Spleen (tissue), 11 donors: ENCODE results near the gene HCFC1R1. TPM values are rescaled to one million over a fixed set of nuclear protein-coding genes. Genes with fewer than 3 reads are reported as not detected.

Experiments used
- DNase-seq: peaks from one replicate; pipeline ENCODE4 v3.0.0-alpha.2; 2020
- H3K27ac ChIP-seq, 8 donors: fragments of 200-600 bp; sonication (generic) in 7 of 8; 1 replicate in 4 of 8; 2 replicates in 4 of 8; pipeline versions ENCODE4 v1.5.0 to v1.8.0; 2016 to 2021; ENCODE audit warnings: inconsistent platforms in 4 of 8, mild to moderate bottlenecking in 4 of 8, moderate library complexity in 1 of 8
- H3K27me3 ChIP-seq, 7 donors: fragments of 200-600 bp; sonication (generic) in 6 of 7; replicated peaks in 1 of 7; 1 replicate in 4 of 7; 2 replicates in 3 of 7; pipeline versions ENCODE4 v1.5.0 to v1.8.0; 2016 to 2021; ENCODE audit warnings: inconsistent platforms in 3 of 7, mild to moderate bottlenecking in 1 of 7
- H3K36me3 ChIP-seq, 6 donors: fragments of 200-600 bp; sonication (generic) in 5 of 6; 1 replicate in 4 of 6; 2 replicates in 2 of 6; pipeline versions ENCODE4 v1.5.0 to v1.8.0; 2016 to 2021; ENCODE audit warnings: inconsistent platforms in 2 of 6
- H3K4me1 ChIP-seq, 6 donors: fragments of 200-600 bp; sonication (generic) in 5 of 6; 1 replicate in 3 of 6; 2 replicates in 3 of 6; pipeline versions ENCODE4 v1.5.0 to v1.8.0; 2016 to 2021; ENCODE audit warnings: inconsistent platforms in 3 of 6
- H3K4me3 ChIP-seq, 8 donors: fragments of 200-600 bp; sonication (generic) in 7 of 8; 1 replicate in 4 of 8; 2 replicates in 4 of 8; pipeline versions ENCODE4 v1.5.0 to v1.8.0; 2016 to 2021; ENCODE audit warnings: inconsistent platforms in 4 of 8, mild to moderate bottlenecking in 4 of 8, moderate library complexity in 2 of 8
- H3K9me3 ChIP-seq, 8 donors: fragments of 200-600 bp; sonication (generic) in 7 of 8; 1 replicate in 4 of 8; 2 replicates in 4 of 8; pipeline versions ENCODE4 v1.5.0 to v1.8.0; 2016 to 2021; ENCODE audit warnings: inconsistent platforms in 4 of 8
- POLR2A ChIP-seq, 3 donors: fragments of 450-650 bp; IDR thresholded peaks; one replicate each; pipeline ENCODE4 v1.5.1; 2017; ENCODE audit warnings: antibody characterized with exemption in 3 of 3, mild to moderate bottlenecking in 1 of 3
- POLR2AphosphoS5 ChIP-seq, 3 donors: sonication (generic); formaldehyde crosslinking; IDR thresholded peaks; one replicate each; pipeline ENCODE4 v1.5.1; 2017; ENCODE audit warnings: antibody characterized with exemption in 3 of 3
- WGBS, 5 donors: extraction: QIAGEN DNeasy Blood & Tissue Kit in 3 of 5; methylation state at CpG; one replicate each; pipeline versions ENCODE4 v1.1.5 to v1.1.7; 2013 to 2018; 5-methylcytosine and 5-hydroxymethylcytosine counted together
- intact Hi-C: fragments of 100-400 bp; cut with DNase I; formaldehyde crosslinking; loops from one replicate; pipeline ENCODE4 v1.15.0; 2023; ENCODE audit warnings: low total_unique reads
- polyA plus RNA-seq, 3 donors: library from polyadenylated mRNA; stranded (reverse); fragments of 200-250 nt; gene quantifications; one replicate each; pipeline ENCODE4 v1.2.1, GENCODE V29; 2013
- total RNA-seq, 7 donors: library from RNA; depleted of rRNA in 3 of 7; stranded (reverse); fragments of >200 nt in 3 of 7; fragmentation: NEBNext Ultra II Directional in 4 of 7; extraction: Animal tissue kit (Norgen Biotek cat#: 25700) in 4 of 7; gene quantifications; one replicate each; pipeline versions ENCODE4 v1.1.0 to v1.2.1, GENCODE V29; 2016 to 2021
- TF ChIP-seq, protein P1 (sequence below), 11 experiments: fragments of 200-600 bp in 7 of 11; fragments of 450-650 bp in 4 of 11; sonication (generic) in 4 of 11; IDR thresholded peaks in 8 of 11; conservative IDR thresholded peaks in 3 of 11; 1 replicate in 7 of 11; 2 replicates in 4 of 11; pipeline versions ENCODE4 v1.4.0 to v1.8.0; 2016 to 2021; ENCODE audit warnings: antibody characterized with exemption in 11 of 11, inconsistent platforms in 4 of 11, mild to moderate bottlenecking in 1 of 11
- donor health status: healthy with polysubstance abuse.
- donor health status: DM: no; HTN: no; CAD: no; lungs with moderate emphysema.
- donor health status: DM: no; HTN: no; CAD: no.
- donor health status: Bipolar disorder and iron deficiency.
- donor health status: healthy.
- donor health status: DM: no; HTN: no; CAD: no.
- donor health status: DM: yes; HTN: yes; CAD: no.

The HCFC1R1 gene
- total and polyA plus RNA-seq, 10 donors, result 15.5 to 74.5 (median 27.2) TPM

DNA sequence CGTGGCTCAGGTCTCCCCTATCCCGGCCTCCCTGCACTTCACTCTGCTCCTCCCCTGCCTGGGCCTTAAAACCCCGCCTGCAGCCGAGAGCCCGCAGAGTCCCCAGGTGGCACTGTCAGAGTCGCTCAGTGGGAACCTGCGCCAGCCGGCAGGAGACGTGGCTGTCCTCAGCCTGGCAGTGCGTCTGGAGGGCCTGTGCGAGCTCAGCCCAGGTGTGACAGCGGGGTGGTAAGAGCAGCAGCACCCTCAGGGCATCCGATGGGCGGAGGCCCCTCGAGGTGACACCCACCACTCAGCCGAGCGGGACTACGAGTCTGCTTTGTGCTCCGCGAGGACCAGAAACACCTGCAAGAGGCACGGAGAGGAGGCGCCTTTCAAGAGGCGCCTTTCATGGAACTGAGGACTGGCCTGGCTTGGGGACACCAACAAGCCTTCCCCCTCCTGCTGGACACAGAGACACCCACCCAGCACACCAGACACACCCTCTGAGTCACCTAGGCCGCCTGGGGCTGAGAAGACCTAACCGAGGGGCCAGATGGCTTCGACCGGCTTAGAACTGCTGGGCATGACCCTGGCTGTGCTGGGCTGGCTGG is 10.8 kb downstream of the HCFC1R1 start, which contains the start of gene CLDN9:
Gene CLDN9, plus strand, starts transcription at position 96 of the 593 bp plus-strand sequence. Its CDS starts 440 bp downstream, at position 536.
- peaks cover 8 to 41% (median 17%) of the 10 kb centered on the region in 6 donors for H3K4me1 ChIP-seq
- H3K27me3 ChIP-seq, result peaks cover 0 to 92% (median 36%) of the 10 kb centered on the region in 7 donors
- DNase-seq, result no peak
- no peak within 1 kb of the TSS for H3K27ac ChIP-seq
- TF ChIP-seq, protein P1, sequence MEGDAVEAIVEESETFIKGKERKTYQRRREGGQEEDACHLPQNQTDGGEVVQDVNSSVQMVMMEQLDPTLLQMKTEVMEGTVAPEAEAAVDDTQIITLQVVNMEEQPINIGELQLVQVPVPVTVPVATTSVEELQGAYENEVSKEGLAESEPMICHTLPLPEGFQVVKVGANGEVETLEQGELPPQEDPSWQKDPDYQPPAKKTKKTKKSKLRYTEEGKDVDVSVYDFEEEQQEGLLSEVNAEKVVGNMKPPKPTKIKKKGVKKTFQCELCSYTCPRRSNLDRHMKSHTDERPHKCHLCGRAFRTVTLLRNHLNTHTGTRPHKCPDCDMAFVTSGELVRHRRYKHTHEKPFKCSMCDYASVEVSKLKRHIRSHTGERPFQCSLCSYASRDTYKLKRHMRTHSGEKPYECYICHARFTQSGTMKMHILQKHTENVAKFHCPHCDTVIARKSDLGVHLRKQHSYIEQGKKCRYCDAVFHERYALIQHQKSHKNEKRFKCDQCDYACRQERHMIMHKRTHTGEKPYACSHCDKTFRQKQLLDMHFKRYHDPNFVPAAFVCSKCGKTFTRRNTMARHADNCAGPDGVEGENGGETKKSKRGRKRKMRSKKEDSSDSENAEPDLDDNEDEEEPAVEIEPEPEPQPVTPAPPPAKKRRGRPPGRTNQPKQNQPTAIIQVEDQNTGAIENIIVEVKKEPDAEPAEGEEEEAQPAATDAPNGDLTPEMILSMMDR (IDR thresholded peaks at IDR 0.05 in 8 of 11, conservative IDR thresholded peaks at IDR 0.05 in 3 of 11), result no peak
- TF ChIP-seq POLR2A (IDR thresholded peaks at IDR 0.05), result no peak
- no peak for TF ChIP-seq POLR2AphosphoS5 (IDR thresholded peaks at IDR 0.05)
- no peak within 1 kb of the TSS for H3K4me3 ChIP-seq
- intact Hi-C loops, result no loop called here
- 51 to 67% (median 56%) methylated on average over 21 to 27 of the region's 27 CpGs for WGBS, 5 donors
- no peaks in the 10 kb centered on the region for H3K9me3 ChIP-seq
- no peaks in the 10 kb centered on the region for H3K36me3 ChIP-seq

DNA sequence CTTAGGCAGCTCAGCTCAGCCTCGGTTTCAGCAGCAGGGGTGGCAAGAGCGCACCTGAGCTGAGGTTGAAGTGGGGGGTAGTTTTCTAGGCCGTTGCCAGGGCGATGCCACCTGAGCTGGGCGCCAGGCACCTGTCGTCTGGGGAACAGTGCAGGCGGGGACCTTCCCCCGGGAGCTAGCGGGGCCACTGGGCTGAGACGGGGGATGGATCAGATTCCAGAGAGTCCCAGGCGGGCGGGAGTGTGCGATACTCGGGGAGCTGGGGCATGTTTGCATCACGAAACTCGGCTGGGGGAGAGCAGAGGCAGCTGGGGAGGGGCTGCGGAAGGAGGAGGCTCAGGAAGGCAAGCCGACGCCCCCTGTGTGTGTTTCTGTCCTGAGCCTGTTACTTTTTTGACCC is 11.5 kb downstream of the HCFC1R1 start:
- no peak for DNase-seq
- Histone ChIP-seq H3K4me1 (peaks cover 11 to 41% (median 20%) of the 10 kb centered on the region in 6 donors), H3K4me3 (no peak overlapping the region), H3K9me3 (no peaks in the 10 kb centered on the region), H3K36me3 (no peaks in the 10 kb centered on the region), H3K27me3 (peaks cover 0 to 91% (median 29%) of the 10 kb centered on the region in 7 donors), H3K27ac (no peak overlapping the region)
- TF ChIP-seq POLR2AphosphoS5 (IDR thresholded peaks at IDR 0.05) (no peak), POLR2A (IDR thresholded peaks at IDR 0.05) (no peak)
- TF ChIP-seq, protein P1 (IDR thresholded peaks at IDR 0.05 in 8 of 11, conservative IDR thresholded peaks at IDR 0.05 in 3 of 11), result no peak
- 36 to 56% (median 42%) methylated on average over 13 to 19 of the region's 19 CpGs for WGBS, 5 donors
- intact Hi-C loops, result no loop called here

DNA sequence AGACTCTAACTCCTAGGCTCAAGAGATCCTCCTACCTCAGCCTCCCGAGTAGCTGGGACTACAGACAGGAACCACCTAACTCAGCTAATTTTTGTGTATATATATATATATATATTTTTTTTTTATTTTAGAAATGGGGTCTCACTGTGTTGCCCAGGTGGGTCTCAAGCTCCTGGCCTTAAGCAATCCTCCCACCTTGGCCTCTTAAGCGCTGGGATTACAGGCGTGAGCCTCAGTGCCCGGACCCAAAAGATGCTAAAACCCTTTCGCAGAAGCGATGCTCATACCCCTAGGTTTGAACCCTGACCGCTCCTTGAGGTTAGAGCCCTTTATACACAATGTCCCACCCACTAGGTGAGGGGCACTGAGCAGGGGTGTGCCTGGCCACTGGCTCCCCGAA is 13.2 kb downstream of the HCFC1R1 start:
- intact Hi-C loops, result no loop called here
- H3K27me3 ChIP-seq, result peaks cover 0 to 90% (median 28%) of the 10 kb centered on the region in 7 donors

More for the DNA sequence above, 13.2 kb downstream of the HCFC1R1 start:
- peaks cover 11 to 58% (median 32%) of the 10 kb centered on the region in 6 donors for H3K4me1 ChIP-seq
- H3K4me3 ChIP-seq, result no peak overlapping the region
- H3K27ac ChIP-seq, result no peak overlapping the region
- 89 to 96% (median 93%) methylated on average over 8 of the region's 8 CpGs for WGBS, 5 donors
- no peak for DNase-seq
- H3K9me3 ChIP-seq, result no peaks in the 10 kb centered on the region
- TF ChIP-seq POLR2A (IDR thresholded peaks at IDR 0.05), result no peak
- no peak for TF ChIP-seq POLR2AphosphoS5 (IDR thresholded peaks at IDR 0.05)
- TF ChIP-seq, protein P1 (IDR thresholded peaks at IDR 0.05 in 8 of 11, conservative IDR thresholded peaks at IDR 0.05 in 3 of 11), result no peak
- no peaks in the 10 kb centered on the region for H3K36me3 ChIP-seq
